HepG2 (cell line): Measurements from ENCODE around the gene HOXA4. TPM values are rescaled to one million over a fixed set of nuclear protein-coding genes. Genes with fewer than 3 reads are reported as not detected.

ENCODE experiments used
- ATAC-seq: fragments of 200-7000 bp; cut with Tn5 transposase; 3 replicates; pipeline ENCODE4 v1.9.1; 2020; ENCODE audit warnings: mild to moderate bottlenecking, moderate library complexity
- BruUV-seq: library from RNA; stranded (reverse); fragments of 400-500 nt; replicated peaks from 2 replicates; lab custom pipeline; 2021; lab: Mats Ljungman, UMichigan
- CTCF ChIA-PET: fragments of 300-600 bp; formaldehyde crosslinking; extraction: SDS; loops from one replicate; lab custom pipeline; 2021; ENCODE audit warnings: low total read pairs, inconsistent platforms, low intra/inter-chr PET ratio; lab: Yijun Ruan, JAX
- POLR2A ChIA-PET: fragments of 350-600 bp; sonication (Branson Sonifier 250); formaldehyde crosslinking; loops from one replicate; lab custom pipeline; 2020; ENCODE audit warnings: antibody characterized with exemption, inconsistent platforms; lab: Yijun Ruan, JAX
- DNase-seq: peaks from one replicate; pipeline ENCODE4 v3.0.0-alpha.2; 2015; ENCODE audit warnings: low spot score
- FAIRE-seq: peaks from 3 replicates; lab custom pipeline; 2011; peaks lifted over from hg19 to GRCh38; lab: Jason Lieb, UNC
- H2AFZ ChIP-seq: one replicate; pipeline ENCODE4 v1.6.1; 2011; ENCODE audit warnings: low read length, inconsistent platforms
- H3K27ac ChIP-seq: fragments of 300-600 bp; 3 replicates; pipeline ENCODE4 v1.8.0; 2011; ENCODE audit warnings: mixed run types, mild to moderate bottlenecking, mixed read lengths, low read length, inconsistent platforms; ENCODE audit not compliant: insufficient read depth; ENCODE audit errors: extremely low read length
- H3K27me3 ChIP-seq, 2 experiments: fragments of 200-600 bp in 1 of 2; 2 replicates in 1 of 2; 3 replicates in 1 of 2; pipeline versions ENCODE4 v1.6.0 to v1.8.0; 2011; ENCODE audit warnings: low read length in 2 of 2, mild to moderate bottlenecking in 2 of 2, moderate library complexity in 2 of 2, inconsistent platforms in 1 of 2; ENCODE audit not compliant: insufficient read depth in 2 of 2, control insufficient read depth in 1 of 2
- H3K36me3 ChIP-seq, 2 experiments: fragments of 200-600 bp in 1 of 2; replicated peaks in 1 of 2; 2 replicates in 1 of 2; 3 replicates in 1 of 2; pipeline versions ENCODE4 v1.5.1 to v1.8.0; 2011; ENCODE audit warnings: low read length in 2 of 2, inconsistent platforms in 1 of 2; ENCODE audit not compliant: insufficient read depth in 2 of 2, control insufficient read depth in 1 of 2
- H3K4me1 ChIP-seq: 2 replicates; pipeline ENCODE4 v1.5.1; 2012; ENCODE audit warnings: low read length, inconsistent platforms; ENCODE audit not compliant: insufficient read depth
- H3K4me2 ChIP-seq: 2 replicates; pipeline ENCODE4 v1.6.0; 2011; ENCODE audit warnings: low read depth, low read length, inconsistent platforms
- H3K4me3 ChIP-seq, 3 experiments: fragments of 200-600 bp in 1 of 3; sonication (generic), shearing (Covaris generic) in 1 of 3; replicated peaks in 1 of 3; 2 replicates each; pipeline ENCODE4 v1.5.1; 2011 to 2016; ENCODE audit warnings: low read length in 3 of 3, inconsistent platforms in 2 of 3, low read depth in 2 of 3, mild to moderate bottlenecking in 2 of 3, control low read depth in 1 of 3, mixed read lengths in 1 of 3; ENCODE audit not compliant: insufficient read depth in 1 of 3
- H3K79me2 ChIP-seq: one replicate; pipeline ENCODE4 v1.6.1; 2011; ENCODE audit warnings: low read length, inconsistent platforms; ENCODE audit not compliant: insufficient read depth
- H3K9ac ChIP-seq: 2 replicates; pipeline ENCODE4 v1.6.0; 2011; ENCODE audit warnings: mild to moderate bottlenecking, low read depth, low read length, inconsistent platforms; ENCODE audit not compliant: insufficient read depth
- H3K9me3 ChIP-seq: 2 replicates; pipeline ENCODE4 v1.5.1; 2012; ENCODE audit warnings: mild to moderate bottlenecking, low read length
- H4K20me1 ChIP-seq: 2 replicates; pipeline ENCODE4 v1.6.0; 2011; ENCODE audit warnings: inconsistent platforms, mild to moderate bottlenecking, low read length, moderate library complexity; ENCODE audit not compliant: insufficient read depth
- AGO2 ChIP-seq: fragments of 200-400 bp; formaldehyde crosslinking; optimal IDR thresholded peaks from 2 replicates; pipeline ENCODE3; 2017; ENCODE audit warnings: mild to moderate bottlenecking, low read depth, low read length, moderate library complexity
- GRHL1 ChIP-seq: sonication (generic); formaldehyde crosslinking; conservative IDR thresholded peaks from 2 replicates; pipeline ENCODE4 v1.8.0; 2022; ENCODE audit warnings: missing genetic modification reagents
- HNRNPK ChIP-seq: fragments of 200-400 bp; formaldehyde crosslinking; IDR thresholded peaks from 2 replicates; pipeline ENCODE4 v1.6.1; 2018; ENCODE audit warnings: low read length, low read depth, moderate library complexity, mild to moderate bottlenecking; ENCODE audit not compliant: poor library complexity, severe bottlenecking
- PHF21A ChIP-seq: sonication (generic); formaldehyde crosslinking; IDR thresholded peaks from 2 replicates; pipeline ENCODE4 v1.5.0; 2020; ENCODE audit warnings: mild to moderate bottlenecking, missing genetic modification reagents
- RBFOX2 ChIP-seq: fragments of 200-400 bp; formaldehyde crosslinking; IDR thresholded peaks from 2 replicates; pipeline ENCODE4 v1.6.1; 2017; ENCODE audit warnings: low read depth, mild to moderate bottlenecking, low read length
- ZBTB33 ChIP-seq: sonication (generic); formaldehyde crosslinking; IDR thresholded peaks from 2 replicates; pipeline ENCODE4 v1.4.0; 2020; ENCODE audit warnings: missing genetic modification reagents
- ZIK1 ChIP-seq: sonication (generic); formaldehyde crosslinking; IDR thresholded peaks from 2 replicates; pipeline ENCODE4 v1.5.0; 2020; ENCODE audit warnings: mild to moderate bottlenecking, low read depth, missing genetic modification reagents, borderline replicate concordance
- WGBS: methylation state at CpG from one replicate; pipeline ENCODE4 v1.1.6; 2017; ENCODE audit warnings: low lambda C conversion rate; 5-methylcytosine and 5-hydroxymethylcytosine counted together
- in situ Hi-C: cut with HindIII; loops from 2 replicates; pipeline ENCODE4 v1.10.0; 2017; ENCODE audit warnings: low pct_unique_long_range_greater_than_20kb; ENCODE audit not compliant: extremely low pct_ligation_motif_present
- intact Hi-C: fragments of 100-400 bp; cut with micrococcal nuclease; formaldehyde crosslinking; loops from one replicate; pipeline ENCODE4 v1.10.0; 2022; ENCODE audit not compliant: unreplicated experiment
- polyA plus RNA-seq, 8 experiments: library from polyadenylated mRNA; depleted of rRNA in 3 of 8; stranded (reverse) in 7 of 8; unstranded in 1 of 8; fragments of >200 nt; fragmentation: Illumina TruSeq in 4 of 8; extraction: Trizol in 4 of 8; gene quantifications; 2 replicates each; pipeline versions ENCODE4 v1.2.1 to v1.2.3, GENCODE V29; 2011 to 2016; ENCODE audit warnings: low read depth in 4 of 8, missing spikeins in 1 of 8, mixed read lengths in 1 of 8; ENCODE audit not compliant: insufficient read depth in 1 of 8
- total RNA-seq, 5 experiments: library from RNA; depleted of rRNA; stranded (reverse); fragments of >200 nt; fragmentation: Illumina TruSeq; extraction: Trizol; gene quantifications; 2 replicates each; pipeline ENCODE4 v1.2.3, GENCODE V29; 2016; ENCODE audit warnings: low read depth in 1 of 5
- TF ChIP-seq, protein P1 (sequence below): IDR thresholded peaks from 2 replicates; pipeline ENCODE4 v1.6.1; 2016; ENCODE audit warnings: missing genetic modification reagents, missing compliant biosample characterization

HOXA4 gene
- total and polyA plus RNA-seq, 2 of the 13 experiments (the other 11 are each of a cell fraction or from before 2014, with no cell fraction given): 2.4 to 5.4 TPM

GRCh38 chr7:27112955-27113949, 17.3 kb downstream of the HOXA4 start:
- FAIRE-seq: no peak
- in situ Hi-C loops: no loop called here

More at GRCh38 chr7:27112955-27113949, 17.3 kb downstream of the HOXA4 start:
- Histone ChIP-seq H3K27ac (no peak overlapping the region), H2AFZ (no peak overlapping the region), H3K36me3 (peaks cover 2 to 9% of the 10 kb centered on the region in 2 experiments; a peak in 3 of 5 replicates), H3K4me3 (no peak overlapping the region), H3K9me3 (no peaks in the 10 kb centered on the region), H3K27me3 (no peaks in the 10 kb centered on the region), H3K79me2 (peaks cover 20% of the 10 kb centered on the region), H3K9ac (no peak overlapping the region), H3K4me1 (peaks cover 17% of the 10 kb centered on the region), H3K4me2 (no peak overlapping the region), H4K20me1 (peaks cover 12% of the 10 kb centered on the region; the same call in 1 of the 2 replicates)
- no peak for ATAC-seq
- no TSS peak for BruUV-seq
- ChIA-PET POLR2A (no interaction called here), CTCF (no interaction called here)
- intact Hi-C loops: no loop called here
- 96% methylated on average over 25 of the region's 57 CpGs for WGBS
- TF ChIP-seq AGO2 (peak; percentile 86), ZIK1 (CRISPR knock-in tag) (no peak), RBFOX2 (peak; percentile 58), ZBTB33 (no peak), HNRNPK (peak; percentile 23), PHF21A (CRISPR knock-in tag) (no peak), GRHL1 (no peak)
- TF ChIP-seq, protein P1, sequence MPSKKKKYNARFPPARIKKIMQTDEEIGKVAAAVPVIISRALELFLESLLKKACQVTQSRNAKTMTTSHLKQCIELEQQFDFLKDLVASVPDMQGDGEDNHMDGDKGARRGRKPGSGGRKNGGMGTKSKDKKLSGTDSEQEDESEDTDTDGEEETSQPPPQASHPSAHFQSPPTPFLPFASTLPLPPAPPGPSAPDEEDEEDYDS (CRISPR knock-in tag): no peak
- DNase-seq: no peak
